ENCODE results near the gene CCDC146.
"Not testable (repeated sequence)": the region's sequence is repeated elsewhere in the genome, so short reads cannot be mapped to it uniquely, and the experiment has no call there.

DNA sequence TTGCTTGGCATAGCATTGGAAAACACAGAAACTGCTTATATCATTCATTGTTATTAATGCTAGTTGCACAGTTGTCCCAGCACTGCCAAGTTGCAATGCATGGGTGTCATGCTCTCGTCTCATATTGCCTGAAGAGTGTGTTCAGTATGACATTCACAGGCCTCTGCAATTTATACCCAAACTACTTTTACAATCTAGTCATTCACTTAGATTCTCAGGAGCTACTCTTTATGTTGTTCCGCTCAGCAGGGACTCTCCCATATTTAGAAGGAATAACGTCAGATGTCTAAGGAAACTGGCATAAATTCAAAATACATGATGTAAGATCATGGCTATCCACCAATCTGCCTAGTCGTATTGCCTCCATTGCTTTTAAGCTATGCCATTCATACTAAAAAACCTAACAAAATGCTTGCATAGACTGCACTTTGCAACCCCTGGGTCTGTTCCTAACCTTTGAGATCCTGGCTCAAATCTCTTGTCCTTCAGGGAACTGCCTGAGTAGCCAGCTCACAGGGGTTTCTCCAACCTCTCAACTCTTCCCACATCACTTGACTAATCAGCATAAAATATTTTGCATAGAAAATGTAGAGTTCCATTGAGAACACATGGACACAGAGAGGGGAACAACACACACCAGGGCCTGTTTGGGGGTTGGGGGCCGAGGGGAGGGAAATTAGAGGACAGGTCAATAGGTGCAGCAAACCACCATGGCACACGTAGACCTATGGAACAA, 50.2 kb downstream of the CCDC146 start:
- TF ChIP-seq, protein P1, sequence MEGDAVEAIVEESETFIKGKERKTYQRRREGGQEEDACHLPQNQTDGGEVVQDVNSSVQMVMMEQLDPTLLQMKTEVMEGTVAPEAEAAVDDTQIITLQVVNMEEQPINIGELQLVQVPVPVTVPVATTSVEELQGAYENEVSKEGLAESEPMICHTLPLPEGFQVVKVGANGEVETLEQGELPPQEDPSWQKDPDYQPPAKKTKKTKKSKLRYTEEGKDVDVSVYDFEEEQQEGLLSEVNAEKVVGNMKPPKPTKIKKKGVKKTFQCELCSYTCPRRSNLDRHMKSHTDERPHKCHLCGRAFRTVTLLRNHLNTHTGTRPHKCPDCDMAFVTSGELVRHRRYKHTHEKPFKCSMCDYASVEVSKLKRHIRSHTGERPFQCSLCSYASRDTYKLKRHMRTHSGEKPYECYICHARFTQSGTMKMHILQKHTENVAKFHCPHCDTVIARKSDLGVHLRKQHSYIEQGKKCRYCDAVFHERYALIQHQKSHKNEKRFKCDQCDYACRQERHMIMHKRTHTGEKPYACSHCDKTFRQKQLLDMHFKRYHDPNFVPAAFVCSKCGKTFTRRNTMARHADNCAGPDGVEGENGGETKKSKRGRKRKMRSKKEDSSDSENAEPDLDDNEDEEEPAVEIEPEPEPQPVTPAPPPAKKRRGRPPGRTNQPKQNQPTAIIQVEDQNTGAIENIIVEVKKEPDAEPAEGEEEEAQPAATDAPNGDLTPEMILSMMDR (IDR thresholded peaks at IDR 0.05; ENCODE audit: poor library complexity) = not testable (repeated sequence)
- TF ChIP-seq EZH2phosphoT487 (IDR thresholded peaks at IDR 0.05; ENCODE audit: low read depth, severe bottlenecking, unreplicated experiment) = not testable (repeated sequence)
